HepG2 (cell line): ENCODE results near the gene NID2. TPM values are rescaled to one million over a fixed set of nuclear protein-coding genes. Genes with fewer than 3 reads are reported as not detected.

Experiments used
- ATM ChIP-seq: fragments of 450-650 bp; IDR thresholded peaks from 2 replicates; pipeline ENCODE4 v1.7.1; 2017; ENCODE audit warnings: mild to moderate bottlenecking, borderline replicate concordance
- HHEX ChIP-seq: IDR thresholded peaks from 2 replicates; pipeline ENCODE4 v1.6.1; 2016; ENCODE audit warnings: control low read depth
- HNRNPH1 ChIP-seq: fragments of 200-400 bp; formaldehyde crosslinking; optimal IDR thresholded peaks from 2 replicates; pipeline ENCODE3; 2017; ENCODE audit warnings: mild to moderate bottlenecking, low read depth, low read length
- KDM2A ChIP-seq: sonication (generic); formaldehyde crosslinking; IDR thresholded peaks from 2 replicates; pipeline ENCODE4 v1.4.0; 2020; ENCODE audit warnings: low read depth, missing genetic modification reagents, borderline replicate concordance
- KDM5B ChIP-seq: sonication (generic); formaldehyde crosslinking; IDR thresholded peaks from 2 replicates; pipeline ENCODE4 v1.4.0; 2020; ENCODE audit warnings: missing genetic modification reagents, mild to moderate bottlenecking, borderline replicate concordance
- KLF16 ChIP-seq, 2 experiments: sonication (generic) in 1 of 2; formaldehyde crosslinking in 1 of 2; IDR thresholded peaks; 2 replicates each; pipeline versions ENCODE4 v1.6.1 to v1.8.0; 2016 to 2023; ENCODE audit warnings: missing genetic modification reagents in 2 of 2, missing compliant biosample characterization in 1 of 2
- KMT2A ChIP-seq: sonication (generic); formaldehyde crosslinking; IDR thresholded peaks from 2 replicates; pipeline ENCODE4 v1.4.0; 2020; ENCODE audit warnings: missing genetic modification reagents
- NFIC ChIP-seq: IDR thresholded peaks from 2 replicates; pipeline ENCODE4 v1.6.1; 2012; ENCODE audit warnings: mild to moderate bottlenecking, low read length, inconsistent platforms
- POLR2AphosphoS2 ChIP-seq: IDR thresholded peaks from 2 replicates; pipeline ENCODE4 v1.6.1; 2011; ENCODE audit warnings: low read depth, low read length, improper control_type of control experiment
- RFXANK ChIP-seq: IDR thresholded peaks from 2 replicates; pipeline ENCODE4 v1.6.1; 2016
- STAT5B ChIP-seq: sonication (generic); formaldehyde crosslinking; IDR thresholded peaks from 2 replicates; pipeline ENCODE4 v1.4.0; 2020; ENCODE audit warnings: missing genetic modification reagents
- TARDBP ChIP-seq: sonication (generic); formaldehyde crosslinking; IDR thresholded peaks from 2 replicates; pipeline ENCODE4 v1.8.0; 2022; ENCODE audit warnings: mild to moderate bottlenecking, missing genetic modification reagents
- TEAD3 ChIP-seq: optimal IDR thresholded peaks from 2 replicates; pipeline ENCODE3; 2016; ENCODE audit warnings: borderline replicate concordance
- ZBTB21 ChIP-seq: sonication (generic); formaldehyde crosslinking; IDR thresholded peaks from 2 replicates; pipeline ENCODE4 v1.4.0; 2020; ENCODE audit warnings: missing genetic modification reagents
- ZFP36L1 ChIP-seq: sonication (generic); formaldehyde crosslinking; IDR thresholded peaks from 2 replicates; pipeline ENCODE4 v1.8.0; 2022; ENCODE audit warnings: mild to moderate bottlenecking, missing genetic modification reagents, moderate library complexity
- ZNF232 ChIP-seq: sonication (generic); formaldehyde crosslinking; IDR thresholded peaks from 2 replicates; pipeline ENCODE4 v1.4.0; 2020; ENCODE audit warnings: missing genetic modification reagents, borderline replicate concordance
- ZNF256 ChIP-seq: sonication (generic); formaldehyde crosslinking; conservative IDR thresholded peaks from 2 replicates; pipeline ENCODE4 v1.4.0; 2020; ENCODE audit warnings: missing genetic modification reagents
- ZNF282 ChIP-seq: fragments of 450-650 bp; IDR thresholded peaks from 2 replicates; pipeline ENCODE4 v1.6.1; 2018; ENCODE audit not compliant: partially characterized antibody
- ZNF3 ChIP-seq: IDR thresholded peaks from 2 replicates; pipeline ENCODE4 v1.7.0; 2017; ENCODE audit warnings: inconsistent platforms
- ZNF891 ChIP-seq: sonication (generic); formaldehyde crosslinking; IDR thresholded peaks from 2 replicates; pipeline ENCODE4 v1.5.0; 2020; ENCODE audit warnings: mild to moderate bottlenecking, missing genetic modification reagents
- polyA plus RNA-seq, 8 experiments: library from polyadenylated mRNA; depleted of rRNA in 3 of 8; stranded (reverse) in 7 of 8; unstranded in 1 of 8; fragments of >200 nt; fragmentation: Illumina TruSeq in 4 of 8; extraction: Trizol in 4 of 8; gene quantifications; 2 replicates each; pipeline versions ENCODE4 v1.2.1 to v1.2.3, GENCODE V29; 2011 to 2016; ENCODE audit warnings: low read depth in 4 of 8, missing spikeins in 1 of 8, mixed read lengths in 1 of 8; ENCODE audit not compliant: insufficient read depth in 1 of 8
- total RNA-seq, 5 experiments: library from RNA; depleted of rRNA; stranded (reverse); fragments of >200 nt; fragmentation: Illumina TruSeq; extraction: Trizol; gene quantifications; 2 replicates each; pipeline ENCODE4 v1.2.3, GENCODE V29; 2016; ENCODE audit warnings: low read depth in 1 of 5
- TF ChIP-seq, protein P1 (sequence below): sonication (generic); formaldehyde crosslinking; IDR thresholded peaks from 2 replicates; pipeline ENCODE4 v1.8.0; 2022; ENCODE audit warnings: missing genetic modification reagents, mild to moderate bottlenecking, moderate library complexity, borderline replicate concordance
- TF ChIP-seq, protein P2 (sequence below): IDR thresholded peaks from 2 replicates; pipeline ENCODE4 v1.6.1; 2016; ENCODE audit warnings: missing genetic modification reagents, missing compliant biosample characterization
- TF ChIP-seq, protein P3 (sequence below): sonication (generic); formaldehyde crosslinking; IDR thresholded peaks from 2 replicates; pipeline ENCODE4 v1.5.1; 2020; ENCODE audit warnings: mild to moderate bottlenecking, missing genetic modification reagents, moderate library complexity
- TF ChIP-seq, protein P4 (sequence below): sonication (generic); formaldehyde crosslinking; IDR thresholded peaks from 2 replicates; pipeline ENCODE4 v1.5.0; 2020; ENCODE audit warnings: missing genetic modification reagents

The NID2 gene
- total and polyA plus RNA-seq, 2 of the 13 experiments (the other 11 are each of a cell fraction or from before 2014, with no cell fraction given): 0.11 TPM; not detected in 1

DNA sequence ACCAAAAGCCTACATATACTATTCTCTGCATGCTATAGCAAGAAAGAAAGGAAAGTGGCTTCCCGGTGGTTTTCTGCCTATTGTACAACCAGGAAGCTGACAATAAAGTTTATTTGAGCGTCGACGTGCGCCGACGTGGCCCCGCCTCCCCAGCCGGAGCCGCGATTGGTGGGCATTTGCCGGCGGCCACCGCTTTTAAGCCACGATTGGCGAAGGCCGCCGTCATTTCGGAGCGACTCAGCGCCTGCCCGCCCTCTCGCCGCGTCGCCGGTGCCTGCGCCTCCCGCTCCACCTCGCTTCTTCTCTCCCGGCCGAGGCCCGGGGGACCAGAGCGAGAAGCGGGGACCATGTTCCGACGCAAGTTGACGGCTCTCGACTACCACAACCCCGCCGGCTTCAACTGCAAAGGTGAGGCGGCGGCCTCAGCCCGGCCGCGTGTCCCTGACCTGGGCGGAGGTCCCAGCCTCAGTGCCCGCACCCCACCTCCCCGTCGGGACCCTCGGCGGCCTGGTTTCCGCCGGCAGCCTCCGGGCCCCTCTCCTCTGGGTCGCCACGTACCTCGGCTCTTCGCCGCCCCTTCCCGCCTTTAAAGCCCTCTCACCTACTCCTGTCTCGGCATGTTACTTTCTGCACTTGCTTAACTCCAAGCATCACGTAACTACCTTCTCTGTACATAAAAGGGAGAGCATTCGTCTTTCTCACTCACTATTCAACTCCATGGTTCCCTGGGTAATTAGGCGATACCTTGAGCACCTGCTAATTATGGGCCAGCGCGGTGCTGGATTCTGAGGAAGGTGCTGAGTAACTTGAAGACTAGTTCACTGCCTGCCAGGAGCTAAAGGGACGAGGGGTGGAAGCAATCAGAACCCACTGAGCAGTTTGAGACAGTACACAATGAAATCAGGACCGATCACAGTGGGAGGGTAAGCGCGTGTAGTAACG lies 79.3 kb downstream of the NID2 start, which contains the start of gene RTRAF (continued):
- TF ChIP-seq KDM5B (CRISPR knock-in tag) (peak; percentile 79; the same call in 1 of the 2 replicates), TARDBP (peak; percentile 61; the same call in 1 of the 2 replicates), ZFP36L1 (CRISPR knock-in tag) (no peak), ZNF232 (no peak), ZBTB21 (CRISPR knock-in tag) (no peak), HHEX (CRISPR knock-in tag) (no peak), ZNF3 (CRISPR knock-in tag) (no peak), STAT5B (CRISPR knock-in tag) (no peak), ZNF256 (CRISPR knock-in tag) (no peak), HNRNPH1 (no peak), RFXANK (CRISPR knock-in tag) (no peak), ZNF891 (CRISPR knock-in tag) (peak; percentile 76), ZNF282 (no peak), KDM2A (CRISPR knock-in tag) (peak; percentile 85; the same call in 1 of the 2 replicates), KLF16 (CRISPR knock-in tag; IDR thresholded peaks at IDR 0.05) (peak in 1 of 2 experiments; percentile 68; a peak in 1 of 4 replicates), KMT2A (peak; percentile 94), POLR2AphosphoS2 (no peak), TEAD3 (CRISPR knock-in tag) (no peak), NFIC (no peak), ATM (no peak)
- TF ChIP-seq, protein P1, sequence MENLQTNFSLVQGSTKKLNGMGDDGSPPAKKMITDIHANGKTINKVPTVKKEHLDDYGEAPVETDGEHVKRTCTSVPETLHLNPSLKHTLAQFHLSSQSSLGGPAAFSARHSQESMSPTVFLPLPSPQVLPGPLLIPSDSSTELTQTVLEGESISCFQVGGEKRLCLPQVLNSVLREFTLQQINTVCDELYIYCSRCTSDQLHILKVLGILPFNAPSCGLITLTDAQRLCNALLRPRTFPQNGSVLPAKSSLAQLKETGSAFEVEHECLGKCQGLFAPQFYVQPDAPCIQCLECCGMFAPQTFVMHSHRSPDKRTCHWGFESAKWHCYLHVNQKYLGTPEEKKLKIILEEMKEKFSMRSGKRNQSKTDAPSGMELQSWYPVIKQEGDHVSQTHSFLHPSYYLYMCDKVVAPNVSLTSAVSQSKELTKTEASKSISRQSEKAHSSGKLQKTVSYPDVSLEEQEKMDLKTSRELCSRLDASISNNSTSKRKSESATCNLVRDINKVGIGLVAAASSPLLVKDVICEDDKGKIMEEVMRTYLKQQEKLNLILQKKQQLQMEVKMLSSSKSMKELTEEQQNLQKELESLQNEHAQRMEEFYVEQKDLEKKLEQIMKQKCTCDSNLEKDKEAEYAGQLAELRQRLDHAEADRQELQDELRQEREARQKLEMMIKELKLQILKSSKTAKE (CRISPR knock-in tag): no peak
- TF ChIP-seq, protein P2, sequence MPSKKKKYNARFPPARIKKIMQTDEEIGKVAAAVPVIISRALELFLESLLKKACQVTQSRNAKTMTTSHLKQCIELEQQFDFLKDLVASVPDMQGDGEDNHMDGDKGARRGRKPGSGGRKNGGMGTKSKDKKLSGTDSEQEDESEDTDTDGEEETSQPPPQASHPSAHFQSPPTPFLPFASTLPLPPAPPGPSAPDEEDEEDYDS (CRISPR knock-in tag): peak; percentile 63
- TF ChIP-seq, protein P3, sequence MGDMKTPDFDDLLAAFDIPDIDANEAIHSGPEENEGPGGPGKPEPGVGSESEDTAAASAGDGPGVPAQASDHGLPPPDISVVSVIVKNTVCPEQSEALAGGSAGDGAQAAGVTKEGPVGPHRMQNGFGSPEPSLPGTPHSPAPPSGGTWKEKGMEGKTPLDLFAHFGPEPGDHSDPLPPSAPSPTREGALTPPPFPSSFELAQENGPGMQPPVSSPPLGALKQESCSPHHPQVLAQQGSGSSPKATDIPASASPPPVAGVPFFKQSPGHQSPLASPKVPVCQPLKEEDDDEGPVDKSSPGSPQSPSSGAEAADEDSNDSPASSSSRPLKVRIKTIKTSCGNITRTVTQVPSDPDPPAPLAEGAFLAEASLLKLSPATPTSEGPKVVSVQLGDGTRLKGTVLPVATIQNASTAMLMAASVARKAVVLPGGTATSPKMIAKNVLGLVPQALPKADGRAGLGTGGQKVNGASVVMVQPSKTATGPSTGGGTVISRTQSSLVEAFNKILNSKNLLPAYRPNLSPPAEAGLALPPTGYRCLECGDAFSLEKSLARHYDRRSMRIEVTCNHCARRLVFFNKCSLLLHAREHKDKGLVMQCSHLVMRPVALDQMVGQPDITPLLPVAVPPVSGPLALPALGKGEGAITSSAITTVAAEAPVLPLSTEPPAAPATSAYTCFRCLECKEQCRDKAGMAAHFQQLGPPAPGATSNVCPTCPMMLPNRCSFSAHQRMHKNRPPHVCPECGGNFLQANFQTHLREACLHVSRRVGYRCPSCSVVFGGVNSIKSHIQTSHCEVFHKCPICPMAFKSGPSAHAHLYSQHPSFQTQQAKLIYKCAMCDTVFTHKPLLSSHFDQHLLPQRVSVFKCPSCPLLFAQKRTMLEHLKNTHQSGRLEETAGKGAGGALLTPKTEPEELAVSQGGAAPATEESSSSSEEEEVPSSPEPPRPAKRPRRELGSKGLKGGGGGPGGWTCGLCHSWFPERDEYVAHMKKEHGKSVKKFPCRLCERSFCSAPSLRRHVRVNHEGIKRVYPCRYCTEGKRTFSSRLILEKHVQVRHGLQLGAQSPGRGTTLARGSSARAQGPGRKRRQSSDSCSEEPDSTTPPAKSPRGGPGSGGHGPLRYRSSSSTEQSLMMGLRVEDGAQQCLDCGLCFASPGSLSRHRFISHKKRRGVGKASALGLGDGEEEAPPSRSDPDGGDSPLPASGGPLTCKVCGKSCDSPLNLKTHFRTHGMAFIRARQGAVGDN (CRISPR knock-in tag): peak; percentile 87
- TF ChIP-seq, protein P4, sequence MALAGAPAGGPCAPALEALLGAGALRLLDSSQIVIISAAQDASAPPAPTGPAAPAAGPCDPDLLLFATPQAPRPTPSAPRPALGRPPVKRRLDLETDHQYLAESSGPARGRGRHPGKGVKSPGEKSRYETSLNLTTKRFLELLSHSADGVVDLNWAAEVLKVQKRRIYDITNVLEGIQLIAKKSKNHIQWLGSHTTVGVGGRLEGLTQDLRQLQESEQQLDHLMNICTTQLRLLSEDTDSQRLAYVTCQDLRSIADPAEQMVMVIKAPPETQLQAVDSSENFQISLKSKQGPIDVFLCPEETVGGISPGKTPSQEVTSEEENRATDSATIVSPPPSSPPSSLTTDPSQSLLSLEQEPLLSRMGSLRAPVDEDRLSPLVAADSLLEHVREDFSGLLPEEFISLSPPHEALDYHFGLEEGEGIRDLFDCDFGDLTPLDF (CRISPR knock-in tag): no peak
